H9 (cell line): ENCODE results near the gene ATP8A1. TPM values are rescaled to one million over a fixed set of nuclear protein-coding genes. Genes with fewer than 3 reads are reported as not detected.

Experiments
- DNase-seq: peaks from one replicate; pipeline ENCODE4 v3.0.0-alpha.2; 2017
- H2AFZ ChIP-seq: one replicate; pipeline ENCODE4 v1.6.1; 2013; ENCODE audit warnings: mild to moderate bottlenecking, low read length, control low read depth, moderate library complexity
- H2AK5ac ChIP-seq: 2 replicates; pipeline ENCODE4 v1.6.1; 2013; ENCODE audit warnings: low read length, control low read depth, mixed read lengths; ENCODE audit not compliant: insufficient read length
- H2BK120ac ChIP-seq: one replicate; pipeline ENCODE4 v1.6.1; 2013; ENCODE audit warnings: low read depth, mild to moderate bottlenecking, low read length, control low read depth, inconsistent platforms; ENCODE audit not compliant: poor library complexity, severe bottlenecking
- H2BK12ac ChIP-seq: 2 replicates; pipeline ENCODE4 v1.6.1; 2013; ENCODE audit warnings: low read length, control low read depth, mixed read lengths, low read depth; ENCODE audit not compliant: insufficient read length
- H2BK15ac ChIP-seq: 2 replicates; pipeline ENCODE4 v1.6.1; 2013; ENCODE audit warnings: low read depth, low read length, control low read depth
- H2BK20ac ChIP-seq: one replicate; pipeline ENCODE4 v1.6.1; 2013; ENCODE audit warnings: low read depth, mild to moderate bottlenecking, low read length, control low read depth, inconsistent platforms; ENCODE audit not compliant: poor library complexity, severe bottlenecking
- H2BK5ac ChIP-seq: 2 replicates; pipeline ENCODE4 v1.6.1; 2013; ENCODE audit warnings: low read length, control low read depth, mixed read lengths; ENCODE audit not compliant: insufficient read length
- H3K14ac ChIP-seq: 2 replicates; pipeline ENCODE4 v1.6.1; 2013; ENCODE audit warnings: low read length, control low read depth; ENCODE audit not compliant: insufficient read depth
- H3K18ac ChIP-seq: 2 replicates; pipeline ENCODE4 v1.6.1; 2013; ENCODE audit warnings: low read depth, mild to moderate bottlenecking, mixed read lengths, low read length, control low read depth; ENCODE audit not compliant: insufficient read length
- H3K23ac ChIP-seq: 2 replicates; pipeline ENCODE4 v1.6.1; 2013; ENCODE audit warnings: low read length, control low read depth, mixed read lengths, low read depth; ENCODE audit not compliant: insufficient read length
- H3K23me2 ChIP-seq: 2 replicates; pipeline ENCODE4 v1.6.1; 2013; ENCODE audit warnings: low read depth, mild to moderate bottlenecking, mixed read lengths, low read length, control low read depth; ENCODE audit not compliant: insufficient read length, poor library complexity, severe bottlenecking
- H3K27ac ChIP-seq: 2 replicates; pipeline ENCODE4 v1.5.1; 2013; ENCODE audit warnings: low read length, control low read depth, mixed read lengths, low read depth; ENCODE audit not compliant: insufficient read length
- H3K27me3 ChIP-seq: 2 replicates; pipeline ENCODE4 v1.6.1; 2013; ENCODE audit warnings: low read length, control low read depth, inconsistent platforms; ENCODE audit not compliant: insufficient read depth
- H3K4ac ChIP-seq: 2 replicates; pipeline ENCODE4 v1.6.1; 2013; ENCODE audit warnings: low read depth, mild to moderate bottlenecking, control low read depth, inconsistent platforms, low read length, moderate library complexity
- H3K4me1 ChIP-seq: 2 replicates; pipeline ENCODE4 v1.6.1; 2013; ENCODE audit warnings: low read length, control low read depth, inconsistent platforms; ENCODE audit not compliant: insufficient read depth
- H3K4me2 ChIP-seq: 2 replicates; pipeline ENCODE4 v1.6.1; 2013; ENCODE audit warnings: low read length, control low read depth, mixed read lengths; ENCODE audit not compliant: insufficient read length, insufficient read depth
- H3K56ac ChIP-seq: 2 replicates; pipeline ENCODE4 v1.6.1; 2013; ENCODE audit warnings: low read depth, mild to moderate bottlenecking, mixed read lengths, low read length, control low read depth; ENCODE audit not compliant: insufficient read length
- H3K79me1 ChIP-seq: 2 replicates; pipeline ENCODE4 v1.6.1; 2013; ENCODE audit warnings: low read depth, mild to moderate bottlenecking, moderate library complexity, low read length, control low read depth, inconsistent platforms; ENCODE audit not compliant: insufficient read depth, poor library complexity, severe bottlenecking
- H3K79me2 ChIP-seq: 2 replicates; pipeline ENCODE4 v1.6.1; 2013; ENCODE audit warnings: low read length, control low read depth, inconsistent platforms; ENCODE audit not compliant: insufficient read depth
- H3K9ac ChIP-seq: 2 replicates; pipeline ENCODE4 v1.6.1; 2013; ENCODE audit warnings: low read length, control low read depth, mixed read lengths; ENCODE audit not compliant: insufficient read length; ENCODE audit errors: extremely low read depth
- H3K9me3 ChIP-seq: one replicate; pipeline ENCODE4 v1.6.1; 2013; ENCODE audit warnings: low read depth, low read length, inconsistent platforms; ENCODE audit not compliant: control insufficient read depth
- H3T11ph ChIP-seq: one replicate; pipeline ENCODE4 v1.6.1; 2013; ENCODE audit warnings: mild to moderate bottlenecking, low read length, control low read depth, inconsistent platforms
- H4K20me1 ChIP-seq: one replicate; pipeline ENCODE4 v1.6.1; 2013; ENCODE audit not compliant: control insufficient read depth, insufficient read length, insufficient read depth
- H4K5ac ChIP-seq: 2 replicates; pipeline ENCODE4 v1.6.1; 2013; ENCODE audit warnings: low read depth, mild to moderate bottlenecking, mixed read lengths, low read length, control low read depth; ENCODE audit not compliant: insufficient read length
- H4K8ac ChIP-seq: replicated peaks from 2 replicates; pipeline ENCODE4 v1.6.1; 2013; ENCODE audit warnings: low read length, control low read depth, mixed read lengths, low read depth; ENCODE audit not compliant: insufficient read length
- H4K91ac ChIP-seq: 2 replicates; pipeline ENCODE4 v1.6.1; 2013; ENCODE audit warnings: low read depth, mild to moderate bottlenecking, moderate library complexity, mixed read lengths, low read length, control low read depth; ENCODE audit not compliant: insufficient read length
- H3K27ac Mint-ChIP-seq, 3 experiments: 2 replicates in 2 of 3; 3 replicates in 1 of 3; pipeline ENCODE4 v1.8.0; 2020 to 2021; ENCODE audit warnings: mixed read lengths in 3 of 3, mild to moderate bottlenecking in 1 of 3, moderate library complexity in 1 of 3
- H3K27me3 Mint-ChIP-seq: 2 replicates; pipeline ENCODE4 v1.8.0; 2021; ENCODE audit warnings: low read depth, mild to moderate bottlenecking, moderate library complexity, mixed read lengths
- H3K36me3 Mint-ChIP-seq, 3 experiments: 2 replicates in 2 of 3; 3 replicates in 1 of 3; pipeline ENCODE4 v1.8.0; 2020 to 2021; ENCODE audit warnings: low read depth in 3 of 3, mixed read lengths in 3 of 3; ENCODE audit not compliant: insufficient read depth in 1 of 3
- H3K4me1 Mint-ChIP-seq, 2 experiments: 2 replicates each; pipeline ENCODE4 v1.8.0; 2020; ENCODE audit warnings: mixed read lengths in 2 of 2
- H3K4me3 Mint-ChIP-seq, 2 experiments: 2 replicates in 1 of 2; 3 replicates in 1 of 2; pipeline ENCODE4 v1.8.0; 2020 to 2021; ENCODE audit warnings: mild to moderate bottlenecking in 2 of 2, mixed read lengths in 2 of 2, moderate library complexity in 1 of 2
- H3K9me3 Mint-ChIP-seq, 2 experiments: 2 replicates in 1 of 2; 3 replicates in 1 of 2; pipeline ENCODE4 v1.8.0; 2020; ENCODE audit warnings: mild to moderate bottlenecking in 2 of 2, mixed read lengths in 2 of 2, moderate library complexity in 1 of 2
- CTCF ChIP-seq: fragments of 200-600 bp; sonication (generic); conservative IDR thresholded peaks from 3 replicates; pipeline ENCODE4 v1.8.0; 2021; ENCODE audit warnings: antibody characterized with exemption, mild to moderate bottlenecking
- WGBS: extraction: QIAGEN DNeasy Blood & Tissue Kit; methylation state at CpG from one replicate; pipeline ENCODE4 v1.1.7; 2013; ENCODE audit warnings: missing lambda C conversion rate, low lambda C conversion rate, mixed read lengths; ENCODE audit not compliant: insufficient read length; ENCODE audit errors: extremely low coverage; 5-methylcytosine and 5-hydroxymethylcytosine counted together
- total RNA-seq: library from RNA; stranded (reverse); gene quantifications from 2 replicates; pipeline ENCODE4 v1.2.1, GENCODE V29; 2021

ATP8A1 gene
- total RNA-seq, 1 experiment from 2014 or later: 5.1 TPM

GRCh38 chr4:42399393-42399792 is 257.5 kb downstream of the ATP8A1 start:
- no peak overlapping the region for H4K5ac ChIP-seq
- H2BK12ac ChIP-seq: no peak overlapping the region
- TF ChIP-seq CTCF: 0 out of 3 replicates have a peak, but pooled peaks have one; percentile 20
- H3K27me3 ChIP-seq: peaks cover 42% of the 10 kb centered on the region
- no peak overlapping the region for H2BK120ac ChIP-seq
- Mint-ChIP-seq H3K4me3 (peak overlapping the region; percentile 68 to 92), H3K9me3 (no peaks in the 10 kb centered on the region; a peak in 1 of 5 replicates), H3K4me1 (peaks cover 45 to 59% of the 10 kb centered on the region in 2 experiments), H3K27ac (no peak overlapping the region), H3K27me3 (peaks cover 81% of the 10 kb centered on the region), H3K36me3 (peaks cover 0 to 2% (median 0%) of the 10 kb centered on the region in 3 experiments; a peak in 1 of 7 replicates)
- H2BK15ac ChIP-seq: no peak overlapping the region
- H3K14ac ChIP-seq: no peak overlapping the region
- H3K9me3 ChIP-seq: no peaks in the 10 kb centered on the region
- no peak overlapping the region for H3K27ac ChIP-seq
- H4K20me1 ChIP-seq: no peaks in the 10 kb centered on the region
- no peak overlapping the region for H3K9ac ChIP-seq
- H2AK5ac ChIP-seq: no peak overlapping the region
- peak; percentile 43 for DNase-seq
- H3K4me1 ChIP-seq: peaks cover 5% of the 10 kb centered on the region; the same call in 1 of the 2 replicates
- H3K18ac ChIP-seq: no peak overlapping the region
- H4K8ac ChIP-seq: no peak overlapping the region
- no peaks in the 10 kb centered on the region for H3K79me1 ChIP-seq
- no CpG with 5 or more reads among the region's 10 CpGs for WGBS
- H3K56ac ChIP-seq: no peak overlapping the region
- H2BK5ac ChIP-seq: no peak overlapping the region
- H3K23ac ChIP-seq: no peak overlapping the region
- no peak overlapping the region for H3T11ph ChIP-seq
- no peak overlapping the region for H4K91ac ChIP-seq
- no peaks in the 10 kb centered on the region for H3K79me2 ChIP-seq
- H2BK20ac ChIP-seq: no peak overlapping the region
- H3K4me2 ChIP-seq: peak overlapping the region; percentile 57
- H3K4ac ChIP-seq: no peak overlapping the region
- H2AFZ ChIP-seq: no peak overlapping the region
- H3K23me2 ChIP-seq: peaks cover 32% of the 10 kb centered on the region
